GM18498 (cell line): ENCODE results near the gene HP.
"Not testable (repeated sequence)": the region's sequence is repeated elsewhere in the genome, so short reads cannot be mapped to it uniquely, and the experiment has no call there.

Source experiments
- ATAC-seq: cut with Tn5 transposase; IDR thresholded peaks from one replicate; pipeline ENCODE4 v1.9.1; 2021; ENCODE audit warnings: mild to moderate bottlenecking, moderate library complexity; ENCODE audit not compliant: unreplicated experiment

Gene HP

GRCh38 chr16:72043058-72043457 lies 11.2 kb upstream of the HP start:
- no peak for ATAC-seq

DNA sequence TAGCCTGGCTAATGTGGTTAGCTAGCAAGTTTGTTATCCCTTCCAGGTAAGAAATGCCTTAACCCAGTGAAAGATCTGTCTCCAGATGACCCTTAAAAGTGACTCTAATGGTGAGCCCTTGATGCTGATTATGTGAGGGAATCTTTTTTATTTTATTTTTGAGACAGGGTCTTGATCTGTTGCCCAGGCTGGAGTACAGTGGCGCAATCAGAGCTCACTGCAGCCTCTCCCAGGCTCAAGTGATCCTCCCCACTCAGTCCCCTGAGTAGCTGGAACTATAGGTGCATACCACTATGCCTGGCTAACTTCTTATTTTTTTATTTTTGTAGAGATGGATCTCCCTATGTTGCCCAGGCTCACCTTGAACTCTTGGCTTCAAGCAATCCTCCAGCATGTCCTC lies 10.8 kb upstream of the HP start:
- ATAC-seq: no peak

DNA sequence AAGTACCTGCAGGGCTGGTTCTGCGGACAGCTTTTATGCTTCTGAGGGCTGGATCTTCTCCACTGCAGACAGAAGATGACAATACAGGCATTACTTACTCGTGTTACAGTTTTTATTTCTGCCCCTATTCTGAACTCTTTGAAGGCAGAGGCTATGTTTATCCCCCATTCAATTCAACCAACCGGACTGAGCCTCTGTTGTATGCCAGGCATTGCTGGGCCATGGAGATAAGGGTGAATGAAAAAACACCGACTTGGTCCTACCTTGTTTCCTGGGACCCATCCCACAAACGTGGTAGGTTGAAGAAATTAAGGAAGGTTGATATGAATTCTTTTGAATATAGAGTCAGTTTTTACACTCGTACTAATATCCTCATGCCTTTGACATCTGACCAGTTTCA lies 10.0 kb upstream of the HP start:
- no peak for ATAC-seq

DNA sequence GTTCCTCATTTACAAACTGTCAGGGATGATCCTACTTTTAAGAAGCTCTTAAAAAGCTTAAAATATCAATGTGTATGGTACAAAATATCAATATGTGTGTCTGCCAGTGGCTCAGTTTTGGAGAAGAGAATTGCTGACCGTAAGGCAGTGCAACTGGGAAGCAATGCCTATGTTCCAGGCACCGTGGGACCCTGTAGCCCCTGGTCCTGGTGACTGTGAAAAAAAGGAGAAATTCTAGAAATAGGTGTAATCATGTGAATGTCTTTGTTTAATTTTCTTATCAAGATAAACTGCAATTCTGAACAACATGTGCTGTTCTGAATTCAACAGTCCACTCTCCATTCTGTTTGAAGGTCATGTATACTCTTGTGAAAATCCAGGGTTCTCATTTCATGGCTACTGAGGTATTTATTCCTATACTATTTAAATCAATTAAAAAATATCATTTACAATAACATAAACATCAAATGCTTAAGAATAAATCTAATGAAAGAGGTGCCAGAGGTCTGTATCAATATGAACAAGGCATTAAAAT lies 9.4 kb upstream of the HP start:
- no peak for ATAC-seq

GRCh38 chr16:72049110-72049509 lies 5.2 kb upstream of the HP start:
- ATAC-seq: no peak

GRCh38 chr16:72050769-72051464 lies 3.4 kb upstream of the HP start:
- no peak for ATAC-seq

DNA sequence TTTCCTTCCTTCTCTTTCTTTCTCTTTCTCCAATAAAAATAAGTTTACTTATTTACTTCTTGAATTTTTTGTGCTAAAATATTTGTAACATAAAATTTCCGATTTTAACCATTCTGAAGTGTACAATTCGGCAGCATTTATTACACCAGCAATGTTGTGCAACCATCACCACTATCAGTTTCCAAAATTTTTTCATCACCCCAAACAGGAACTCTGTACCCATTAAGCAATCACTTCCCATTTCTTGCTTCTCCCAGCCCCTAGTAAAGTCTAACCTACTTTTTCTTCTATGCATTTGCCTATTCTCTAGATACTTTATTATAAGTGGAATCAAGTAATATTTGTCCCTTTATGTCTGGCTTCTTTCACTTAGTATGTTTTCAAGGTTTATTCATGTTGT lies 2.5 kb upstream of the HP start:
- no peak for ATAC-seq

DNA sequence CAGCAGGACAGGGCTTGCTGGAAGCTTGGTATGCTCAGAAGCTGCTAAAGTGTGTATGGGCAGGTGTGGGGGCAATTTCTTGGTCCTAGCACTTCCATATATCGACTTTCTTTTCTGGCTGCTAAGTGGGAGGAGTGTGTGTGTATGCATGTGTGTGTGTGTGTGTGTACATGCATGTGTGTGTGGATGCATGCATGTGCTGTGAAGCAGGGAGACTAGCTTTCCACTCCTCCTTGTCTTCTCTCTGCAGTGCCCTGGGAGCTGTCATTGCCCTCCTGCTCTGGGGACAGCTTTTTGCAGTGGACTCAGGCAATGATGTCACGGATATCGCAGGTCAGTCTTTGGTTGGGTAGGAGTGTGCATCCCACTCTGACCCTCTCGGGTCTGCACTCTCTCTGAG lies 1.6 kb downstream of the HP start:
- no peak for ATAC-seq

- not testable (repeated sequence) for ATAC-seq
Measured at GRCh38 chr16:72057313-72057712, 3.0 kb downstream of the HP start.

GRCh38 chr16:72059060-72059459 lies 4.8 kb downstream of the HP start:
- not testable (repeated sequence) for ATAC-seq

DNA sequence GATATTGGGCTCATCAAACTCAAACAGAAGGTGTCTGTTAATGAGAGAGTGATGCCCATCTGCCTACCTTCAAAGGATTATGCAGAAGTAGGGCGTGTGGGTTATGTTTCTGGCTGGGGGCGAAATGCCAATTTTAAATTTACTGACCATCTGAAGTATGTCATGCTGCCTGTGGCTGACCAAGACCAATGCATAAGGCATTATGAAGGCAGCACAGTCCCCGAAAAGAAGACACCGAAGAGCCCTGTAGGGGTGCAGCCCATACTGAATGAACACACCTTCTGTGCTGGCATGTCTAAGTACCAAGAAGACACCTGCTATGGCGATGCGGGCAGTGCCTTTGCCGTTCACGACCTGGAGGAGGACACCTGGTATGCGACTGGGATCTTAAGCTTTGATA lies 6.1 kb downstream of the HP start:
- no peak for ATAC-seq

GRCh38 chr16:72061564-72061963 lies 7.3 kb downstream of the HP start:
- ATAC-seq: no peak

- no peak for ATAC-seq
Measured at GRCh38 chr16:72064361-72064894, 10.1 kb downstream of the HP start.

- no peak for ATAC-seq
Measured at GRCh38 chr16:72066747-72067146, 12.4 kb downstream of the HP start.

- ATAC-seq: no peak
Measured at GRCh38 chr16:72068930-72069329, 14.6 kb downstream of the HP start.

DNA sequence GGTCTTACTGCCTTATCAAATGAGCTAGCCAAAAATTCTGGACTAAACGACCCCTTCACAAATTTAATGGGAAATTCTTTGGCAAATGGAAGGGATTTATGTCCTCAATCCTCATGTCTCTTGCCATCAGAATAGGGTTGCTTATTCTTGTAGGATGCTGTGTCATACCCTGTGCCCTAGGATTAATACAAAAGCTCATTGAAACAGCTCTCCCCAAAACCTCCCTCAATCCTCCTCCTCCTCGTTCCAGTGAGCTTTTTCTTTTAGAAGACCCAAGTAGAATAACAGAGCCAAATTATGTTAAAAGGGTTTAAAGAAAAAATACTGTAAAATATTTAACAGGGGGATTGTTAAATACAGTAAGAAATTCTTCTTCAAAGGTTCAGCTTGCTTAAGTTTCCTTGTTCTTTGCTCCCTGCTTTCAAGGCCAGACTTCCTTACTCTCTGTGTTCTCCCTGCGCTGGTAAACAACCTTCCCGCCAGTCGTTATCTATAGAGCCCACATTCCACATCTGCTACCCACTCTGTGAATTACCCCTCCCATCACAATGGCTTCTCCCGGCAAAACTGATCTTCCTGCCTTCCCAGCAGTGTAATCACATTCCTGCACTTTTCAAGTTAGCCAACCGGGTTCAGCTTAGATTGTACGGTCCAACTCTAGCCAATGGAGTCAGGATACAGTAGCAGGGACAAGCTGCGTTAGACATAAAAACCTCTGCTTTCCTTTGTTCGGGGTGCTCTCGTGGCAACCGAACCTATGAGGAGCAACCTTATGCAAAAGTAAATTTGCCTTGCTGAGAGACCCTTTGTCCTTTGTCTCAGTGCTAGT lies 18.4 kb downstream of the HP start:
- ATAC-seq: no peak

DNA sequence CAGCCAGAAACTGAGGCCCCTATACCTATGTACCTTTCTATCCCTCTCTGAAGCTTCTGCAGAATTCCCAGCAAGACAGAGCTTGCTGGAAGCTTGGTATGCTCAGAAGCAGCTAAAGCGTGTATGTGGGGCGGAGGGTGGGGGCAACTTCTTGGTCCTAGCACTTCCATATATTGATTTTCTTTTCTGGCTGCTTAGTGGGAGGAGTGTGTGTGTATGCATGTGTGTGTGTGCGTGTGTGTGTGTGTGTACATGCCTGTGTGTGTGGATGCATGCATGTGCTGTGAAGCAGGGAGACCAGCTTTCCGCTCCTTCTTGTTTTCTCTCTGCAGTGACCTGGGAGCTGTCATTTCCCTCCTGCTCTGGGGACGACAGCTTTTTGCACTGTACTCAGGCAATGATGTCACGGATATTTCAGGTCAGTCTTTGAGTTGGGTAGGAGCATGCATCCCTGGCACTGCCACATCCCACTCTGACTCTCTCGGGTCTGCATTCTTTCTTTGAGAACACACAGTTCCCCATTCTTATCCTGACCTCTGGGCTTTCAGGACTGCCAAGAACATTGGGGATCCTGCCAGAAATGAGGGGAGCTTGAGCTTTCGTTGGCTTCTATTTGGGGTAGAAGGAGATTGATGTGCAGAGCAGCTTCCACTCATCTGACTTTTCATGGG lies 19.4 kb downstream of the HP start:
- no peak for ATAC-seq

DNA sequence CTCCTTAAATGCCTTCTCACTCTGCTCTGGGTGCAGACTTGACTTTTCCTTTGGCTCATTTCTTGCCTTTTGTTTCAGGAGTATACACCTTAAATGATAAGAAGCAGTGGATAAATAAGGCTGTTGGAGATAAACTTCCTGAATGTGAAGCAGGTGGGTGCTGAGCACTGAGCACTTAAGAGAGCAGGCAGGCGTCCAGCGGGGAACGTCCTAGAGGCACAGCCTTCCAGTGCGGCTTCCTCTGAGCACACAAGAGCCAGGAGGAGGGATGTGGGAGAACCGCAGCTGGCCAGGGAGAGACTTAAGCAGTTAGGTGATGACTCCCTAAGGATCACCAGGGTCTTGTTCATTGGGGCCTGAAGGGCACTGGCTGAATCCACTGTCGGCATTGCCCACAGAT lies 20.8 kb downstream of the HP start:
- ATAC-seq: not testable (repeated sequence)

DNA sequence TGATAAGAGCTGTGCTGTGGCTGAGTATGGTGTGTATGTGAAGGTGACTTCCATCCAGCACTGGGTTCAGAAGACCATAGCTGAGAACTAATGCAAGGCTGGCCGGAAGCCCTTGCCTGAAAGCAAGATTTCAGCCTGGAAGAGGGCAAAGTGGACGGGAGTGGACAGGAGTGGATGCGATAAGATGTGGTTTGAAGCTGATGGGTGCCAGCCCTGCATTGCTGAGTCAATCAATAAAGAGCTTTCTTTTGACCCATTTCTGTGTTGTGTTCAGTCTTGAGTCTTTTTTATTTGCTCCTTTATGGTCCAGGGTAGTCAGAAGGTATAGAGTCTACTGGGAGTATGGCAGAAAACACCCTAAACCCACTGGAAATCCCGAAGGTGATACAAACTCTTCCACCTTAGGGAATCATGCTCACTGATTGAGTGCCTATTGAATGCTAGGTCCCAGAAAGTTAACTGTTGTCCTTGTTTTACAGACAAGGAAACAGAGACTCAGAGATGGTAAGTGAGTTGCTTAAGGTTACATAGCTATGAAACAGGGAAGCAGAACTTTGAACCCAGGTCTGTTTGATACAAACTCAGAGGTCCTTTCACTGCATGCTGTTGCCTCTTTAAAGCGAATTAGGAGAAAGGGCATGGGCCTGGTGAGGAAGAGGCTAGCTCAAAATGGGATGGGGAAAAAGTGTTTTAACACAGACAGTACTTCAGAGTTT lies 22.8 kb downstream of the HP start:
- ATAC-seq: not testable (repeated sequence)

- ATAC-seq: no peak
Measured at GRCh38 chr16:72083778-72084404, 29.6 kb downstream of the HP start.
